Measurements from ENCODE around the gene MAP10.

GRCh38 chr1:232797856-232798510 lies 7.2 kb upstream of the MAP10 start:
- TF ChIP-seq CTCF (IDR thresholded peaks at IDR 0.05) (no peak), POLR2A (IDR thresholded peaks at IDR 0.05) (no peak)

Measured in testis (tissue), 2 donors.